GM23248 (cell line): ENCODE measurements around the gene MXRA8.

Experiments used
- EZH2 ChIP-seq: fragments of 200-600 bp; sonication (generic); IDR thresholded peaks from 2 replicates; pipeline ENCODE4 v1.6.1; 2018; ENCODE audit warnings: antibody characterized with exemption, mild to moderate bottlenecking; ENCODE audit not compliant: insufficient read depth, poor library complexity, severe bottlenecking
- EZH2phosphoT487 ChIP-seq: fragments of 200-600 bp; sonication (generic); IDR thresholded peaks from 2 replicates; pipeline ENCODE4 v1.6.1; 2018; ENCODE audit warnings: antibody characterized with exemption, moderate library complexity, mild to moderate bottlenecking, low read depth; ENCODE audit not compliant: insufficient read depth

GRCh38 chr1:1407636-1408318, 49.4 kb upstream of the MXRA8 start:
- TF ChIP-seq EZH2 (no peak), EZH2phosphoT487 (no peak)
